GM12892 (cell line): ENCODE results near the gene SLC13A4.

ENCODE experiments used
- DNase-seq: peaks from one replicate; pipeline ENCODE4 v3.0.0; 2011; ENCODE audit not compliant: insufficient read length
- FAIRE-seq: peaks from 2 replicates; lab custom pipeline; 2011; peaks lifted over from hg19 to GRCh38; lab: Jason Lieb, UNC
- POLR2A ChIP-seq: IDR thresholded peaks from 2 replicates; pipeline ENCODE4 v1.6.1; 2011; ENCODE audit warnings: low read depth, low read length, control low read depth
- POLR2AphosphoS5 ChIP-seq: IDR thresholded peaks from 2 replicates; pipeline ENCODE4 v1.6.1; 2011; ENCODE audit warnings: low read depth, low read length, control low read depth
- TAF1 ChIP-seq: IDR thresholded peaks from 2 replicates; pipeline ENCODE4 v1.6.1; 2011; ENCODE audit warnings: low read depth, mild to moderate bottlenecking, control low read depth, low read length, borderline replicate concordance

SLC13A4 gene

DNA sequence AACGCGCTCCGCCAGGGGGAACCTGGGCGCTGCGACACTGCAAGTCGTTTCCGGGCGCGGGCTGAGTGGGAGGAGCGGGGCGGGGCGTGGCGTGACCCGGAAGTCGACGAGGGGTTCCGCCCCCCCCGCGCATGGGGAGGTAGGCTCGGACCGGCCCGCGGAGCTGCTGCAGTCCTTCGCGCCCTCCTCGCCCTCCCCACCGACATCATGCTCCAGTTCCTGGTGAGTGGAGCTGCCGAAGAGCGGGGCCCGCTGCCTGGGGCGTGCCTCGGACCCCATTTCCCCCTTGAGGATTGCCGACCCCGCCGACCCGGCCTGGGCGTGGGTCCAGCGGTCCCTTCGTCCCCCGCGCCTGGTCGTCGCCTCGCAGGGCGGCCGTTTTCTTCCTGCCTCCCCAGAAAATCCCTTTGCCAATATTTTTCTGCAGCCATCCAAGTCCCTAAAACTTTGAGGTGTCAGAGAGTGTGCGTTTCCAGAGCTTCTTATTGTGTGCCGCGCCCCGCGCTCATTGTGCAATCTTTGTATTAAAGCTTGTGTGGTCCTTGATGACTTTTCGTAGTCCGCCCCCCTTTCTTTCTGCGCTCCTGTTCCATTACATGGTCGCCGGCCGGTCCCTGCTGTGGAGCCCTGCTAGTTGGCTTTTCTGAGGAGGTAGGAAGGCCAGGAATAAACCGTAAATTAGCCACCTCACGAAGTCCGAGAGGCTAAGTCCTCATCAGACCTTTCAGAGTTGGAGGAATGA, 65.4 kb downstream of the SLC13A4 start, which contains the start of gene STMP1:
Gene STMP1 (plus strand): TSS at position 142 of the 742 bp plus-strand sequence.
- FAIRE-seq (peak; percentile 93), DNase-seq (peak; percentile 90)
- TF ChIP-seq POLR2A: peak; percentile 88
- peak; percentile 79 for TF ChIP-seq POLR2AphosphoS5
- TF ChIP-seq TAF1: peak; percentile 79

- TF ChIP-seq TAF1: no peak
- no peak for TF ChIP-seq POLR2AphosphoS5
- TF ChIP-seq POLR2A: no peak
- no peak for FAIRE-seq
- no peak for DNase-seq
Measured at GRCh38 chr7:135662123-135662372, 65.9 kb downstream of the SLC13A4 start.

- DNase-seq (no peak), FAIRE-seq (no peak)
- TF ChIP-seq TAF1 (no peak), POLR2A (no peak), POLR2AphosphoS5 (no peak)
Measured at GRCh38 chr7:135661311-135662122, 66.5 kb downstream of the SLC13A4 start.

- no peak for FAIRE-seq
- TF ChIP-seq POLR2A: no peak
- no peak for TF ChIP-seq POLR2AphosphoS5
- no peak for TF ChIP-seq TAF1
Measured at GRCh38 chr7:135659159-135659846, 68.7 kb downstream of the SLC13A4 start.

GRCh38 chr7:135658564-135658963, 69.4 kb downstream of the SLC13A4 start:
- no peak for DNase-seq
- TF ChIP-seq POLR2AphosphoS5 (no peak), TAF1 (no peak), POLR2A (no peak)

More at GRCh38 chr7:135659159-135659846, 68.7 kb downstream of the SLC13A4 start:
- no peak for DNase-seq

GRCh38 chr7:135653340-135654080, 74.5 kb downstream of the SLC13A4 start:
- DNase-seq (no peak), FAIRE-seq (no peak)
- TF ChIP-seq POLR2A (no peak), TAF1 (no peak), POLR2AphosphoS5 (no peak)

More at GRCh38 chr7:135658564-135658963, 69.4 kb downstream of the SLC13A4 start:
- FAIRE-seq: no peak

GRCh38 chr7:135650831-135651573, 77.0 kb downstream of the SLC13A4 start:
- no peak for DNase-seq
- TF ChIP-seq POLR2AphosphoS5 (no peak), POLR2A (no peak), TAF1 (no peak)
- no peak for FAIRE-seq

DNA sequence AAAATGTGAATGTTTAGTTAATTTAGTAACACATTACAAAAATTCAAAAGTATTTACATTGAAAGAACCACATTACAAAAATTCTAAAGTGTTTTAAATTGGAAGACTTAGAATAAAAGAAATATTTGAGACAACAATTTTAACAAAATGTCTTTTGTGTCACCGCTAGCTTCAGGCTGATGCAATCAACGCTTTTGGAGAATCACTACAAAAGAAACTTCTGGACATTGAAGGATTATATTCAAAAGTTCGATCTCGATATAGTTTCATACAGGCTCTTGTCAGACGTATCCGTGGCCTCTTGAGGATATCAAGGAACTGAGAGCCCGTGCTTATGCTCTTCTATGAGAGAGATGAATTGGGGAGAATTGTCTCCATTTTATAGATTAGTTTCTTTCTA, 79.8 kb downstream of the SLC13A4 start:
- FAIRE-seq: no peak
- no peak for DNase-seq
- no peak for TF ChIP-seq POLR2A
- TF ChIP-seq TAF1: no peak
- no peak for TF ChIP-seq POLR2AphosphoS5

GRCh38 chr7:135647755-135648154, 80.2 kb downstream of the SLC13A4 start:
- FAIRE-seq: no peak

GRCh38 chr7:135645296-135645904, 82.6 kb downstream of the SLC13A4 start:
- FAIRE-seq: peak; percentile 17
- no peak for TF ChIP-seq POLR2A
- no peak for TF ChIP-seq TAF1
- TF ChIP-seq POLR2AphosphoS5: no peak
- no peak for DNase-seq

More at GRCh38 chr7:135647755-135648154, 80.2 kb downstream of the SLC13A4 start:
- no peak for DNase-seq
- TF ChIP-seq TAF1 (no peak), POLR2AphosphoS5 (no peak), POLR2A (no peak)
